ENCODE measurements around the gene CRABP1. TPM values are rescaled to one million over a fixed set of nuclear protein-coding genes. Genes with fewer than 3 reads are reported as not detected.

Gene CRABP1
- polyA plus RNA-seq, 10 donors, result 7.7 to 110 (median 53.8) TPM

Other genes starting within 250 kb of the CRABP1 start
- gene SH2D7, start 247.8 kb upstream of the CRABP1 start, polyA plus RNA-seq (ENCODE audit: insufficient read length in 10 of 10), result under 1 TPM; 0.07 to 0.21 (median 0.14) TPM
- gene CIB2, start 208.9 kb upstream of the CRABP1 start, polyA plus RNA-seq (ENCODE audit: insufficient read length in 10 of 10), result 10 to 100 TPM in 8 of 10 donors, 1 to 10 TPM in 2; 9.0 to 23.3 (median 18.6) TPM
- 10 to 100 TPM; 32.8 to 54.9 (median 39.0) TPM for gene IDH3A, start 191.0 kb upstream of the CRABP1 start, polyA plus RNA-seq (ENCODE audit: insufficient read length in 10 of 10)
- gene ACSBG1, start 105.8 kb upstream of the CRABP1 start, polyA plus RNA-seq (ENCODE audit: insufficient read length in 10 of 10), result 1 to 10 TPM in 2 of 10 donors, under 1 TPM in 8; 0.15 to 1.2 (median 0.49) TPM
- gene DNAJA4, start 75.8 kb upstream of the CRABP1 start, polyA plus RNA-seq (ENCODE audit: insufficient read length in 10 of 10), result 10 to 100 TPM; 68.8 to 99.9 (median 86.3) TPM
- 10 to 100 TPM; 49.9 to 74.2 (median 56.3) TPM for gene SKIC8, start 40.7 kb upstream of the CRABP1 start, polyA plus RNA-seq (ENCODE audit: insufficient read length in 10 of 10)
- gene IREB2, start 97.9 kb downstream of the CRABP1 start, polyA plus RNA-seq (ENCODE audit: insufficient read length in 10 of 10), result 10 to 100 TPM; 35.1 to 54.0 (median 42.4) TPM
- gene HYKK, start 167.2 kb downstream of the CRABP1 start, polyA plus RNA-seq (ENCODE audit: insufficient read length in 10 of 10), result 1 to 10 TPM; 1.5 to 3.8 (median 2.1) TPM
- 100 to 1,000 TPM; 136 to 185 (median 164) TPM for gene PSMA4, start 200.1 kb downstream of the CRABP1 start, polyA plus RNA-seq (ENCODE audit: insufficient read length in 10 of 10)
- gene CHRNA5, start 225.2 kb downstream of the CRABP1 start, polyA plus RNA-seq (ENCODE audit: insufficient read length in 10 of 10), result 1 to 10 TPM in 7 of 10 donors, under 1 TPM in 3; 0.47 to 3.7 (median 1.7) TPM